Common myeloid progenitor, CD34-positive (primary cell): Measurements from ENCODE around the gene POGLUT2.
"Not testable (repeated sequence)": the region's sequence is repeated elsewhere in the genome, so short reads cannot be mapped to it uniquely, and the experiment has no call there.

ENCODE experiments used
- CTCF ChIA-PET: fragments of 350-600 bp; sonication (Branson Sonifier 250); formaldehyde crosslinking; loops from one replicate; lab custom pipeline; 2021; ENCODE audit warnings: antibody characterized with exemption; lab: Charles Lee
- POLR2A ChIA-PET: fragments of 350-600 bp; sonication (Branson Sonifier 250); formaldehyde crosslinking; loops from one replicate; lab custom pipeline; 2021; ENCODE audit warnings: antibody characterized with exemption; lab: Charles Lee
- DNase-seq, 3 donors: peaks; one replicate each; pipeline versions ENCODE4 v3.0.0 to v3.0.0-alpha.2; 2013
- H3K27ac ChIP-seq, 2 experiments: 1 replicate in 1 of 2; 2 replicates in 1 of 2; pipeline ENCODE4 v1.7.0; 2013; ENCODE audit warnings: inconsistent platforms in 2 of 2, low read length in 2 of 2, mild to moderate bottlenecking in 2 of 2, low read depth in 1 of 2, moderate library complexity in 1 of 2; ENCODE audit not compliant: severe bottlenecking in 2 of 2, insufficient read depth in 1 of 2, poor library complexity in 1 of 2
- H3K27me3 ChIP-seq, 5 experiments: replicated peaks in 2 of 5; 1 replicate in 3 of 5; 2 replicates in 2 of 5; pipeline versions ENCODE4 v1.6.1 to v1.7.0; 2013; ENCODE audit warnings: low read length in 4 of 5, mild to moderate bottlenecking in 2 of 5, moderate library complexity in 2 of 5, inconsistent platforms in 1 of 5; ENCODE audit not compliant: insufficient read depth in 5 of 5, control insufficient read depth in 4 of 5
- H3K36me3 ChIP-seq, 4 experiments: 1 replicate in 2 of 4; 2 replicates in 2 of 4; pipeline versions ENCODE4 v1.6.1 to v1.7.0; 2013; ENCODE audit warnings: low read length in 3 of 4, control low read depth in 1 of 4, mild to moderate bottlenecking in 1 of 4; ENCODE audit not compliant: control insufficient read depth in 4 of 4, insufficient read depth in 4 of 4
- H3K4me1 ChIP-seq, 4 experiments: 1 replicate in 3 of 4; 2 replicates in 1 of 4; pipeline versions ENCODE4 v1.6.1 to v1.7.1; 2013; ENCODE audit warnings: low read length in 3 of 4, mild to moderate bottlenecking in 3 of 4, control low read depth in 1 of 4, inconsistent platforms in 1 of 4, moderate library complexity in 1 of 4; ENCODE audit not compliant: control insufficient read depth in 4 of 4, insufficient read depth in 4 of 4; ENCODE audit errors: control extremely low read depth in 1 of 4
- H3K4me3 ChIP-seq, 7 experiments: 1 replicate in 4 of 7; 2 replicates in 3 of 7; pipeline versions ENCODE4 v1.5.1 to v1.7.0; 2013; ENCODE audit warnings: mild to moderate bottlenecking in 7 of 7, low read length in 6 of 7, moderate library complexity in 6 of 7, inconsistent platforms in 2 of 7, low read depth in 2 of 7, control low read depth in 1 of 7; ENCODE audit not compliant: insufficient read depth in 4 of 7, control insufficient read depth in 1 of 7; ENCODE audit errors: extremely low read depth in 1 of 7
- H3K9me3 ChIP-seq, 5 experiments: 1 replicate in 4 of 5; 2 replicates in 1 of 5; pipeline versions ENCODE4 v1.6.1 to v1.7.1; 2013; ENCODE audit warnings: low read length in 4 of 5, mild to moderate bottlenecking in 2 of 5, inconsistent platforms in 1 of 5, low read depth in 1 of 5, moderate library complexity in 1 of 5; ENCODE audit not compliant: control insufficient read depth in 4 of 5, insufficient read depth in 2 of 5; ENCODE audit errors: control extremely low read depth in 1 of 5
- WGBS: methylation state at CpG from one replicate; pipeline ENCODE4 v1.1.5; 2013; ENCODE audit not compliant: insufficient coverage; 5-methylcytosine and 5-hydroxymethylcytosine counted together

The POGLUT2 gene

GRCh38 chr13:102792396-102792795 lies 6.4 kb downstream of the POGLUT2 start:
- Histone ChIP-seq H3K27ac (no peak overlapping the region), H3K9me3 (no peaks in the 10 kb centered on the region), H3K36me3 (peaks cover 11 to 40% (median 34%) of the 10 kb centered on the region in 4 experiments), H3K27me3 (no peaks in the 10 kb centered on the region), H3K4me1 (peaks cover 0 to 1% (median 0%) of the 10 kb centered on the region in 4 experiments), H3K4me3 (no peak overlapping the region)
- WGBS, result 91% methylated on average over 1 of the region's 1 CpG
- DNase-seq, result no peak
- POLR2A ChIA-PET, result no interaction called here
- CTCF ChIA-PET, result no interaction called here

- CTCF ChIA-PET, result interaction anchor here (1.1 to 1.5 kb wide), 3 partner anchors 11 to 15 kb away, joined by 3 read pairs; partner anchors contain the start of gene TEX30
- H3K4me1 ChIP-seq, result no peaks in the 10 kb centered on the region
- WGBS, result 99% methylated on average over 8 of the region's 8 CpGs
- H3K36me3 ChIP-seq, result peaks cover 11 to 56% (median 38%) of the 10 kb centered on the region in 4 experiments
- no peaks in the 10 kb centered on the region for H3K27me3 ChIP-seq
- no peak overlapping the region for H3K27ac ChIP-seq
- POLR2A ChIA-PET, result interaction anchor here (0.7 kb wide), 1 partner anchor 9 kb away, joined by 3 read pairs; no protein-coding TSS in a partner anchor
- H3K4me3 ChIP-seq, result no peak overlapping the region
- DNase-seq, result no peak
- H3K9me3 ChIP-seq, result no peaks in the 10 kb centered on the region
These were observed 10.1 kb downstream of the POGLUT2 start for GRCh38 chr13:102788683-102789082.

DNA sequence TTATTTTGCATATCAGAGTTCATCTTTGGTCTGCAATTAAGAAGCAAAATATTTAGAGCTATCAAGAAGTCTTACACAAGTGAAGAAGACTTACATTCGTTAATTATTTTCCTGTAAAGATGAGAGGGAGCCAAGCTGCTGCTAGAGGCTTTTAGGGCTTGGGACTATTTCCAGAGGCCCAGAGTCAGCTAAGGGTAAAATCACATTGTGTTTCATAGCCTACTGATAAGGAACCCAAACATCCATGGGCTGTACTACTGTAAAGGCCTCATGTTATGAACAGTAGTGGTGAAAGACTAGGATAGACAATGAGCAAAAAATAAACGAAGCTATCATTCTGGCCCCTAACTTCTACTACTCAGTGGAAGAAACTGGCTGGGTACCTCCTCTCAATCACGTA lies 14.3 kb downstream of the POGLUT2 start:
- peaks cover 6 to 40% (median 13%) of the 10 kb centered on the region in 4 experiments for H3K36me3 ChIP-seq
- DNase-seq, result no peak
- H3K4me1 ChIP-seq, result peaks cover 0 to 25% (median 17%) of the 10 kb centered on the region in 4 experiments
- ChIA-PET CTCF (interaction anchor here (1.0 to 2.5 kb wide), 4 partner anchors 10 to 16 kb away, joined by 3 to 9 read pairs (median 7); no protein-coding TSS in a partner anchor), POLR2A (no interaction called here)
- 96% methylated on average over 3 of the region's 3 CpGs for WGBS
- H3K27me3 ChIP-seq, result no peaks in the 10 kb centered on the region
- no peak overlapping the region for H3K4me3 ChIP-seq
- H3K9me3 ChIP-seq, result peaks cover 0 to 11% (median 0%) of the 10 kb centered on the region in 5 experiments
- no peak overlapping the region for H3K27ac ChIP-seq

DNA sequence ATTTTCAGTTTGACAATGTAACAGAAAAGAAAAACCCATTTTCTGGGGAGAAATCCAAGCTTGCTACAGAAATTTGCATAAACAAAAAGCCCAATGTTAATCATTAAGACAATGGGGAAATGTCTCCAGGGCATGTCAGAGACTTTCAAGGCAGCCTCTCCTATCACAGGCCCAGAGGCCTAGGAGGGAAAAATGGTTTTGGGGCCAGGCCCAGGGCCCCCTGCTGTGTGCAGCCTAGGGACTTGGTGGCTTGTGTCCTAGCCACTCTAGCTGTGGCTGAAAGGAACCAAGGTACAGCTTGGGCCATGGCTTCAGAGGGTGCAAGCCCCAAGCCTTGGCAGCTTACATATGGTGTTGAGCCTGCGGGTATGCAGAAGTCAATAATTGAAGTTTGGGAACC lies 17.2 kb downstream of the POGLUT2 start:
- ChIA-PET CTCF (interaction anchor here (1.0 to 2.5 kb wide), 3 partner anchors 18 to 197 kb away, joined by 3 to 8 read pairs (median 3); partner anchors contain the start of genes BIVM and POGLUT2), POLR2A (no interaction called here)
- H3K36me3 ChIP-seq, result peaks cover 0 to 24% (median 4%) of the 10 kb centered on the region in 4 experiments
- H3K4me3 ChIP-seq, result no peak overlapping the region
- no peak overlapping the region for H3K27ac ChIP-seq
- 100% methylated on average over 1 of the region's 1 CpG for WGBS
- DNase-seq, result no peak
- peaks cover 0 to 14% (median 0%) of the 10 kb centered on the region in 5 experiments for H3K9me3 ChIP-seq
- H3K4me1 ChIP-seq, result peaks cover 6 to 40% (median 28%) of the 10 kb centered on the region in 4 experiments
- no peaks in the 10 kb centered on the region for H3K27me3 ChIP-seq

GRCh38 chr13:102780656-102781055 lies 18.1 kb downstream of the POGLUT2 start:
- H3K27me3 ChIP-seq, H3K27ac ChIP-seq, H3K4me3 ChIP-seq, POLR2A ChIA-PET: not testable (repeated sequence)
- peaks cover 0 to 14% (median 0%) of the 10 kb centered on the region in 5 experiments for H3K9me3 ChIP-seq
- peaks cover 6 to 45% (median 31%) of the 10 kb centered on the region in 4 experiments for H3K4me1 ChIP-seq
- CTCF ChIA-PET, result interaction anchor here (0.6 to 2.5 kb wide), 2 partner anchors 19 to 196 kb away, joined by 4 to 8 read pairs; partner anchors contain the start of genes BIVM and POGLUT2
- WGBS, result 81% methylated on average over 4 of the region's 4 CpGs
- H3K36me3 ChIP-seq, result peaks cover 0 to 24% (median 4%) of the 10 kb centered on the region in 4 experiments
- peak in 2 of 3 donors; percentile 39 to 52 for DNase-seq

GRCh38 chr13:102779436-102780159 lies 19.2 kb downstream of the POGLUT2 start:
- peak; percentile 83 to 95 (median 93) for DNase-seq
- POLR2A ChIA-PET, result interaction anchor here (1.0 kb wide), 2 partner anchors 20 to 67 kb away, joined by 3 to 4 read pairs; no protein-coding TSS in a partner anchor
- peaks cover 14 to 55% (median 39%) of the 10 kb centered on the region in 4 experiments for H3K4me1 ChIP-seq
- peak overlapping the region; percentile 52 to 81 for H3K27ac ChIP-seq
- H3K36me3 ChIP-seq, result peaks cover 0 to 17% (median 2%) of the 10 kb centered on the region in 4 experiments
- H3K4me3 ChIP-seq, result peak overlapping the region in 4 of 7 experiments; percentile 26 to 64 (median 40)
- CTCF ChIA-PET, result interaction anchor here (2.5 kb wide), 1 partner anchor 20 kb away, joined by 8 read pairs; the partner anchor contains the start of genes BIVM and POGLUT2
- 0% methylated on average over 4 of the region's 5 CpGs for whole genome bisulfite sequencing
- no peaks in the 10 kb centered on the region for H3K27me3 ChIP-seq
- peaks cover 0 to 14% (median 0%) of the 10 kb centered on the region in 5 experiments for H3K9me3 ChIP-seq
